Smooth muscle cell of the brain vasculature (primary cell): ENCODE data around the gene TEKT2.

ENCODE experiments used
- DNase-seq: peaks from one replicate; pipeline ENCODE4 v3.0.0-alpha.2; 2012; ENCODE audit warnings: low read depth, low spot score

The TEKT2 gene

GRCh38 chr1:36128126-36128904, 44.4 kb downstream of the TEKT2 start:
- no peak for DNase-seq

GRCh38 chr1:36128905-36129206, 45.0 kb downstream of the TEKT2 start:
- DNase-seq = no peak

- DNase-seq = no peak
These were observed 48.1 kb downstream of the TEKT2 start for GRCh38 chr1:36132029-36132428.

GRCh38 chr1:36133484-36133883, 49.6 kb downstream of the TEKT2 start:
- no peak for DNase-seq

- DNase-seq = no peak
These were observed 50.1 kb downstream of the TEKT2 start for GRCh38 chr1:36134031-36134430.

GRCh38 chr1:36134505-36135329, 50.8 kb downstream of the TEKT2 start:
- DNase-seq = no peak

GRCh38 chr1:36135330-36135667, 51.4 kb downstream of the TEKT2 start:
- DNase-seq = no peak

- no peak for DNase-seq
These were observed 51.9 kb downstream of the TEKT2 start for GRCh38 chr1:36135796-36136195.

GRCh38 chr1:36136535-36136934, 52.6 kb downstream of the TEKT2 start:
- no peak for DNase-seq

- DNase-seq = no peak
These were observed 53.3 kb downstream of the TEKT2 start for GRCh38 chr1:36137226-36137625.

GRCh38 chr1:36137776-36138175, 53.9 kb downstream of the TEKT2 start:
- no peak for DNase-seq
